Liver (tissue), 9 donors: ENCODE measurements around the gene FNIP1. TPM values are rescaled to one million over a fixed set of nuclear protein-coding genes. Genes with fewer than 3 reads are reported as not detected.

ENCODE experiments used
- DNase-seq: peaks from one replicate; pipeline ENCODE4 v3.0.0-alpha.2; 2017; ENCODE audit warnings: low spot score
- H3K27ac ChIP-seq, 2 donors: one replicate each; pipeline ENCODE4 v1.7.0; 2013; ENCODE audit warnings: inconsistent platforms in 2 of 2, low read length in 2 of 2, control low read depth in 1 of 2, low read depth in 1 of 2, mild to moderate bottlenecking in 1 of 2
- H3K27me3 ChIP-seq, 4 donors: one replicate each; pipeline versions ENCODE4 v1.6.1 to v1.7.0; 2013; ENCODE audit warnings: low read length in 3 of 4, inconsistent platforms in 1 of 4, mild to moderate bottlenecking in 1 of 4, moderate library complexity in 1 of 4; ENCODE audit not compliant: control insufficient read depth in 4 of 4, insufficient read depth in 4 of 4
- H3K36me3 ChIP-seq, 4 donors: one replicate each; pipeline versions ENCODE4 v1.6.1 to v1.7.0; 2013; ENCODE audit warnings: low read length in 3 of 4, mild to moderate bottlenecking in 3 of 4, low read depth in 1 of 4, moderate library complexity in 1 of 4; ENCODE audit not compliant: control insufficient read depth in 4 of 4, insufficient read depth in 3 of 4
- H3K4me1 ChIP-seq, 4 donors: one replicate each; pipeline versions ENCODE4 v1.6.1 to v1.7.0; 2013; ENCODE audit warnings: low read length in 3 of 4, mild to moderate bottlenecking in 3 of 4, moderate library complexity in 1 of 4; ENCODE audit not compliant: control insufficient read depth in 4 of 4, insufficient read depth in 4 of 4
- H3K4me3 ChIP-seq, 3 donors: one replicate each; pipeline versions ENCODE4 v1.6.1 to v1.7.0; 2013; ENCODE audit warnings: low read length in 3 of 3, control low read depth in 1 of 3, low read depth in 1 of 3, mild to moderate bottlenecking in 1 of 3
- H3K9ac ChIP-seq, 2 donors: one replicate each; pipeline ENCODE4 v1.7.0; 2013; ENCODE audit warnings: low read length in 2 of 2, mild to moderate bottlenecking in 2 of 2, moderate library complexity in 2 of 2, control low read depth in 1 of 2, low read depth in 1 of 2
- H3K9me3 ChIP-seq, 4 donors: one replicate each; pipeline versions ENCODE4 v1.6.1 to v1.7.0; 2013; ENCODE audit warnings: low read length in 3 of 4; ENCODE audit not compliant: control insufficient read depth in 4 of 4
- EGR1 ChIP-seq, 2 donors: IDR thresholded peaks; 2 replicates each; pipeline ENCODE4 v1.6.1; 2016 to 2018; ENCODE audit warnings: antibody characterized with exemption in 2 of 2, low read depth in 2 of 2
- FOXA1 ChIP-seq: IDR thresholded peaks from 2 replicates; pipeline ENCODE4 v1.6.1; 2016; ENCODE audit warnings: antibody characterized with exemption
- FOXA2 ChIP-seq: IDR thresholded peaks from 2 replicates; pipeline ENCODE4 v1.6.1; 2016; ENCODE audit warnings: antibody characterized with exemption
- GABPA ChIP-seq, 2 donors: IDR thresholded peaks in 1 of 2; conservative IDR thresholded peaks in 1 of 2; 2 replicates each; pipeline ENCODE4 v1.6.1; 2016; ENCODE audit warnings: antibody characterized with exemption in 2 of 2, mild to moderate bottlenecking in 1 of 2, moderate library complexity in 1 of 2
- HNF4A ChIP-seq, 2 donors: conservative IDR thresholded peaks; 2 replicates each; pipeline ENCODE4 v1.6.1; 2016; ENCODE audit warnings: antibody characterized with exemption in 2 of 2, mild to moderate bottlenecking in 2 of 2
- HNF4G ChIP-seq: IDR thresholded peaks from 2 replicates; pipeline ENCODE4 v1.6.1; 2016; ENCODE audit warnings: antibody characterized with exemption
- JUND ChIP-seq, 2 donors: IDR thresholded peaks; 2 replicates each; pipeline ENCODE4 v1.6.1; 2016; ENCODE audit warnings: antibody characterized with exemption in 2 of 2
- NR2F2 ChIP-seq: IDR thresholded peaks from 2 replicates; pipeline ENCODE4 v1.6.1; 2016; ENCODE audit warnings: antibody characterized with exemption
- RAD21 ChIP-seq, 2 donors: IDR thresholded peaks; 2 replicates each; pipeline ENCODE4 v1.6.1; 2016; ENCODE audit warnings: antibody characterized with exemption in 2 of 2, mild to moderate bottlenecking in 2 of 2
- RXRA ChIP-seq, 2 donors: IDR thresholded peaks; 2 replicates each; pipeline ENCODE4 v1.6.1; 2017 to 2018; ENCODE audit warnings: antibody characterized with exemption in 2 of 2, mild to moderate bottlenecking in 1 of 2
- SP1 ChIP-seq: IDR thresholded peaks from 2 replicates; pipeline ENCODE4 v1.6.1; 2018; ENCODE audit warnings: antibody characterized with exemption, mild to moderate bottlenecking
- TAF1 ChIP-seq: conservative IDR thresholded peaks from 2 replicates; pipeline ENCODE4 v1.6.1; 2016; ENCODE audit warnings: antibody characterized with exemption, mild to moderate bottlenecking
- YY1 ChIP-seq: IDR thresholded peaks from 2 replicates; pipeline ENCODE4 v1.6.1; 2016; ENCODE audit warnings: antibody characterized with exemption, mild to moderate bottlenecking
- WGBS: extraction: QIAGEN DNeasy Blood & Tissue Kit; methylation state at CpG from one replicate; pipeline ENCODE4 v1.1.7; 2013; 5-methylcytosine and 5-hydroxymethylcytosine counted together
- polyA plus RNA-seq, 2 donors: library from polyadenylated mRNA; stranded (reverse) in 1 of 2; unstranded in 1 of 2; fragments of 200-250 nt in 1 of 2; fragments of >200 nt in 1 of 2; fragmentation: Nextera tagmentation in 1 of 2; extraction: Ambion mirVana in 1 of 2; gene quantifications; one replicate each; pipeline versions ENCODE4 v1.2.1 to v1.2.3, GENCODE V29; 2013 to 2015
- total RNA-seq, 2 donors: library from RNA; depleted of rRNA; stranded (reverse); fragments of >200 nt; gene quantifications; one replicate each; pipeline ENCODE4 v1.2.3, GENCODE V29; 2014
- TF ChIP-seq, protein P1 (sequence below): fragments of 150-350 bp; IDR thresholded peaks from 2 replicates; pipeline ENCODE4 v1.5.1; 2017; ENCODE audit warnings: improper control_type of control experiment, low read depth, low read length; ENCODE audit not compliant: missing input control
- TF ChIP-seq, protein P2 (sequence below): IDR thresholded peaks from 2 replicates; pipeline ENCODE4 v1.6.1; 2016; ENCODE audit warnings: antibody characterized with exemption
- TF ChIP-seq, protein P3 (sequence below): IDR thresholded peaks from 2 replicates; pipeline ENCODE4 v1.6.1; 2016; ENCODE audit warnings: antibody characterized with exemption
- TF ChIP-seq, protein P4 (sequence below): IDR thresholded peaks from 2 replicates; pipeline ENCODE4 v1.6.1; 2016; ENCODE audit warnings: antibody characterized with exemption, mild to moderate bottlenecking
- TF ChIP-seq, protein P5 (sequence below): IDR thresholded peaks from 2 replicates; pipeline ENCODE4 v1.6.1; 2016; ENCODE audit warnings: antibody characterized with exemption
- donor health status: healthy.
- donor health status: healthy.
- donor health status: healthy.
- donor health status: healthy.
- donor health status: healthy.

Gene FNIP1
- total and polyA plus RNA-seq, 4 donors: 3.7 to 34.0 (median 13.8) TPM

DNA sequence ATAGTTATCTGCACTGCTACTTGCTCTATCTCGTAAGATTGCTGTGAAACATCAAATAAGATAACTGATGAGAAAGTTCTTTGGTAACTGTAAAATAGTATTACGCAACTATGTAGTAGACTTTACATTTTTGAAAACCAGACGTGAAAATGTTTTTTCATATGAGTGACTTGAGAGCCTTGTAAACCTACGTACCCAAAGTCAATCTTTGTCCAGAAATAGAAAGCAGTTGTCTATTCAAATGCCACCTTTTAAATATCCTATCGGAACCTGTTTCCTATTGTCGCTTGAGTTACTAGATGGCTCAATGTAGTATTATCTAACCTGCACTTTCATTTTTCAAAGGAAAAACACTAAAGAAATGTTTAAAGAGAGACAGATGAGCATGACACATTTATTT, 1.6 kb downstream of the FNIP1 start:
- Histone ChIP-seq H3K4me1 (peaks cover 4 to 23% (median 12%) of the 10 kb centered on the region in 4 donors), H3K9ac (peak overlapping the region; percentile 57 to 89), H3K36me3 (no peaks in the 10 kb centered on the region), H3K9me3 (no peaks in the 10 kb centered on the region), H3K27me3 (no peaks in the 10 kb centered on the region), H3K27ac (peak overlapping the region in 1 of 2 donors; percentile 20), H3K4me3 (peak overlapping the region; percentile 34 to 88 (median 76))
- TF ChIP-seq GABPA (IDR thresholded peaks at IDR 0.05 in 1 of 2, conservative IDR thresholded peaks at IDR 0.05 in 1 of 2): no peak
- TF ChIP-seq, protein P1, sequence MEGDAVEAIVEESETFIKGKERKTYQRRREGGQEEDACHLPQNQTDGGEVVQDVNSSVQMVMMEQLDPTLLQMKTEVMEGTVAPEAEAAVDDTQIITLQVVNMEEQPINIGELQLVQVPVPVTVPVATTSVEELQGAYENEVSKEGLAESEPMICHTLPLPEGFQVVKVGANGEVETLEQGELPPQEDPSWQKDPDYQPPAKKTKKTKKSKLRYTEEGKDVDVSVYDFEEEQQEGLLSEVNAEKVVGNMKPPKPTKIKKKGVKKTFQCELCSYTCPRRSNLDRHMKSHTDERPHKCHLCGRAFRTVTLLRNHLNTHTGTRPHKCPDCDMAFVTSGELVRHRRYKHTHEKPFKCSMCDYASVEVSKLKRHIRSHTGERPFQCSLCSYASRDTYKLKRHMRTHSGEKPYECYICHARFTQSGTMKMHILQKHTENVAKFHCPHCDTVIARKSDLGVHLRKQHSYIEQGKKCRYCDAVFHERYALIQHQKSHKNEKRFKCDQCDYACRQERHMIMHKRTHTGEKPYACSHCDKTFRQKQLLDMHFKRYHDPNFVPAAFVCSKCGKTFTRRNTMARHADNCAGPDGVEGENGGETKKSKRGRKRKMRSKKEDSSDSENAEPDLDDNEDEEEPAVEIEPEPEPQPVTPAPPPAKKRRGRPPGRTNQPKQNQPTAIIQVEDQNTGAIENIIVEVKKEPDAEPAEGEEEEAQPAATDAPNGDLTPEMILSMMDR: no peak
- TF ChIP-seq, protein P2, sequence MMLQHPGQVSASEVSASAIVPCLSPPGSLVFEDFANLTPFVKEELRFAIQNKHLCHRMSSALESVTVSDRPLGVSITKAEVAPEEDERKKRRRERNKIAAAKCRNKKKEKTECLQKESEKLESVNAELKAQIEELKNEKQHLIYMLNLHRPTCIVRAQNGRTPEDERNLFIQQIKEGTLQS: no peak
- 24% methylated on average over 6 of the region's 6 CpGs for WGBS
- DNase-seq: no peak

DNA sequence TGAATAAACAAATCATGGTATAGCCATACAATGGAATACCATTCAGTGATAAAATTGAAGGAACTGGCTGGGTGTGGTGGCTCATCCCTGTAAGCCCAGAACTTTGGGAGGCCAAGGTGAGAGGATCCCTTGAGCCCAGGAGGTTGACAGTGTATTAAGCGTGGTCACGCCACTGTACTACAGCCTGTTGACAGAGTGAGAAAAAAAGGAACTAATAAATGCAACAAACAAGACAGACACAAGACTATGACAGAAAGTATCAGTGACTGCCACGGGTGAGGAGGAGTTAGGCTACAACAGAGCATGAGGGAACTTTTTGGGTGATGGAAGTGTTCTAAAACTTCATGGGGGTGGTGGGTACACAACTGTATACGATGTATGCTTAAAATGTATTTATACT, 2.2 kb downstream of the FNIP1 start:
- H3K27me3 ChIP-seq: no peaks in the 10 kb centered on the region
- no peaks in the 10 kb centered on the region for H3K36me3 ChIP-seq
- no peak for TF ChIP-seq GABPA (IDR thresholded peaks at IDR 0.05 in 1 of 2, conservative IDR thresholded peaks at IDR 0.05 in 1 of 2)
- no peak for TF ChIP-seq JUND (IDR thresholded peaks at IDR 0.05)
- TF ChIP-seq FOXA1: no peak
- no peak for TF ChIP-seq TAF1
- TF ChIP-seq, protein P3, sequence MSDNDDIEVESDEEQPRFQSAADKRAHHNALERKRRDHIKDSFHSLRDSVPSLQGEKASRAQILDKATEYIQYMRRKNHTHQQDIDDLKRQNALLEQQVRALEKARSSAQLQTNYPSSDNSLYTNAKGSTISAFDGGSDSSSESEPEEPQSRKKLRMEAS: no peak
- no peak for TF ChIP-seq RAD21 (IDR thresholded peaks at IDR 0.05)
- TF ChIP-seq, protein P1: no peak
- TF ChIP-seq FOXA2: no peak
- TF ChIP-seq, protein P2: no peak
- TF ChIP-seq NR2F2: no peak
- TF ChIP-seq SP1: no peak
- TF ChIP-seq, protein P4, sequence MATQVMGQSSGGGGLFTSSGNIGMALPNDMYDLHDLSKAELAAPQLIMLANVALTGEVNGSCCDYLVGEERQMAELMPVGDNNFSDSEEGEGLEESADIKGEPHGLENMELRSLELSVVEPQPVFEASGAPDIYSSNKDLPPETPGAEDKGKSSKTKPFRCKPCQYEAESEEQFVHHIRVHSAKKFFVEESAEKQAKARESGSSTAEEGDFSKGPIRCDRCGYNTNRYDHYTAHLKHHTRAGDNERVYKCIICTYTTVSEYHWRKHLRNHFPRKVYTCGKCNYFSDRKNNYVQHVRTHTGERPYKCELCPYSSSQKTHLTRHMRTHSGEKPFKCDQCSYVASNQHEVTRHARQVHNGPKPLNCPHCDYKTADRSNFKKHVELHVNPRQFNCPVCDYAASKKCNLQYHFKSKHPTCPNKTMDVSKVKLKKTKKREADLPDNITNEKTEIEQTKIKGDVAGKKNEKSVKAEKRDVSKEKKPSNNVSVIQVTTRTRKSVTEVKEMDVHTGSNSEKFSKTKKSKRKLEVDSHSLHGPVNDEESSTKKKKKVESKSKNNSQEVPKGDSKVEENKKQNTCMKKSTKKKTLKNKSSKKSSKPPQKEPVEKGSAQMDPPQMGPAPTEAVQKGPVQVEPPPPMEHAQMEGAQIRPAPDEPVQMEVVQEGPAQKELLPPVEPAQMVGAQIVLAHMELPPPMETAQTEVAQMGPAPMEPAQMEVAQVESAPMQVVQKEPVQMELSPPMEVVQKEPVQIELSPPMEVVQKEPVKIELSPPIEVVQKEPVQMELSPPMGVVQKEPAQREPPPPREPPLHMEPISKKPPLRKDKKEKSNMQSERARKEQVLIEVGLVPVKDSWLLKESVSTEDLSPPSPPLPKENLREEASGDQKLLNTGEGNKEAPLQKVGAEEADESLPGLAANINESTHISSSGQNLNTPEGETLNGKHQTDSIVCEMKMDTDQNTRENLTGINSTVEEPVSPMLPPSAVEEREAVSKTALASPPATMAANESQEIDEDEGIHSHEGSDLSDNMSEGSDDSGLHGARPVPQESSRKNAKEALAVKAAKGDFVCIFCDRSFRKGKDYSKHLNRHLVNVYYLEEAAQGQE: no peak
- no peak for TF ChIP-seq RXRA (IDR thresholded peaks at IDR 0.05)
- no peak for TF ChIP-seq YY1
- TF ChIP-seq, protein P5, sequence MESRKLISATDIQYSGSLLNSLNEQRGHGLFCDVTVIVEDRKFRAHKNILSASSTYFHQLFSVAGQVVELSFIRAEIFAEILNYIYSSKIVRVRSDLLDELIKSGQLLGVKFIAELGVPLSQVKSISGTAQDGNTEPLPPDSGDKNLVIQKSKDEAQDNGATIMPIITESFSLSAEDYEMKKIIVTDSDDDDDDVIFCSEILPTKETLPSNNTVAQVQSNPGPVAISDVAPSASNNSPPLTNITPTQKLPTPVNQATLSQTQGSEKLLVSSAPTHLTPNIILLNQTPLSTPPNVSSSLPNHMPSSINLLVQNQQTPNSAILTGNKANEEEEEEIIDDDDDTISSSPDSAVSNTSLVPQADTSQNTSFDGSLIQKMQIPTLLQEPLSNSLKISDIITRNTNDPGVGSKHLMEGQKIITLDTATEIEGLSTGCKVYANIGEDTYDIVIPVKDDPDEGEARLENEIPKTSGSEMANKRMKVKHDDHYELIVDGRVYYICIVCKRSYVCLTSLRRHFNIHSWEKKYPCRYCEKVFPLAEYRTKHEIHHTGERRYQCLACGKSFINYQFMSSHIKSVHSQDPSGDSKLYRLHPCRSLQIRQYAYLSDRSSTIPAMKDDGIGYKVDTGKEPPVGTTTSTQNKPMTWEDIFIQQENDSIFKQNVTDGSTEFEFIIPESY: no peak
- TF ChIP-seq HNF4G: no peak
- no peak for TF ChIP-seq EGR1 (IDR thresholded peaks at IDR 0.05; ENCODE audit: low read depth in 2 of 2)
- no peak for TF ChIP-seq HNF4A (conservative IDR thresholded peaks at IDR 0.05)
- no peaks in the 10 kb centered on the region for H3K9me3 ChIP-seq
- H3K9ac ChIP-seq: no peak overlapping the region
- peaks cover 4 to 25% (median 12%) of the 10 kb centered on the region in 4 donors for H3K4me1 ChIP-seq
- WGBS: 81% methylated on average over 4 of the region's 4 CpGs
- H3K27ac ChIP-seq: no peak overlapping the region
- H3K4me3 ChIP-seq: no peak overlapping the region
- no peak for DNase-seq
